ENCODE results near the gene RNASEH1.

DNA sequence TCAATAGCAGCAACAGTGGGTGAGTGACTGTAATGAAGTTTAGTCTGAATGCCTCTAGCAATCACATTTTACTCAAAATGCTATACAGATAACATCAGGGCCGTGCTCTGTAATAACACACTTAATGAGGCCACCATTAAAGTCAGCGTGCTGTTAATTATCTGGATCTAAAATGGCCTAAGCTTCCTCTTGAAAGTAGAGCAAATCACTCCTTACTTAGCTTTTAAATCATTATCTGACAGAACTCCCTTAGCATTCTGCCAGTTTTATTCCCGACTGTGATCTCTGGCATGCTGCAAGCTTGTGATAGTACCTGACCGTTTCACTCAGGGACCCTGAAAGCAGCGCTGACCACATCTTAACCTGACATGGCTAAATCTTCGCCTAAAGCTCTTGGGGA, 25.9 kb upstream of the RNASEH1 start:
- TF ChIP-seq, protein P1, sequence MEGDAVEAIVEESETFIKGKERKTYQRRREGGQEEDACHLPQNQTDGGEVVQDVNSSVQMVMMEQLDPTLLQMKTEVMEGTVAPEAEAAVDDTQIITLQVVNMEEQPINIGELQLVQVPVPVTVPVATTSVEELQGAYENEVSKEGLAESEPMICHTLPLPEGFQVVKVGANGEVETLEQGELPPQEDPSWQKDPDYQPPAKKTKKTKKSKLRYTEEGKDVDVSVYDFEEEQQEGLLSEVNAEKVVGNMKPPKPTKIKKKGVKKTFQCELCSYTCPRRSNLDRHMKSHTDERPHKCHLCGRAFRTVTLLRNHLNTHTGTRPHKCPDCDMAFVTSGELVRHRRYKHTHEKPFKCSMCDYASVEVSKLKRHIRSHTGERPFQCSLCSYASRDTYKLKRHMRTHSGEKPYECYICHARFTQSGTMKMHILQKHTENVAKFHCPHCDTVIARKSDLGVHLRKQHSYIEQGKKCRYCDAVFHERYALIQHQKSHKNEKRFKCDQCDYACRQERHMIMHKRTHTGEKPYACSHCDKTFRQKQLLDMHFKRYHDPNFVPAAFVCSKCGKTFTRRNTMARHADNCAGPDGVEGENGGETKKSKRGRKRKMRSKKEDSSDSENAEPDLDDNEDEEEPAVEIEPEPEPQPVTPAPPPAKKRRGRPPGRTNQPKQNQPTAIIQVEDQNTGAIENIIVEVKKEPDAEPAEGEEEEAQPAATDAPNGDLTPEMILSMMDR (IDR thresholded peaks at IDR 0.05; ENCODE audit: insufficient read depth, low read depth, low read length), result no peak
- no peak for TF ChIP-seq EZH2 (IDR thresholded peaks at IDR 0.05; ENCODE audit: insufficient read depth, low read length)
